ENCODE results near the gene YY1AP1.
A peak's percentile ranks its signal among the peaks of the same experiment; 100 is the strongest.
"Not testable (repeated sequence)": the region's sequence is repeated elsewhere in the genome, so short reads cannot be mapped to it uniquely, and the experiment has no call there.

YY1AP1 gene, protein sequence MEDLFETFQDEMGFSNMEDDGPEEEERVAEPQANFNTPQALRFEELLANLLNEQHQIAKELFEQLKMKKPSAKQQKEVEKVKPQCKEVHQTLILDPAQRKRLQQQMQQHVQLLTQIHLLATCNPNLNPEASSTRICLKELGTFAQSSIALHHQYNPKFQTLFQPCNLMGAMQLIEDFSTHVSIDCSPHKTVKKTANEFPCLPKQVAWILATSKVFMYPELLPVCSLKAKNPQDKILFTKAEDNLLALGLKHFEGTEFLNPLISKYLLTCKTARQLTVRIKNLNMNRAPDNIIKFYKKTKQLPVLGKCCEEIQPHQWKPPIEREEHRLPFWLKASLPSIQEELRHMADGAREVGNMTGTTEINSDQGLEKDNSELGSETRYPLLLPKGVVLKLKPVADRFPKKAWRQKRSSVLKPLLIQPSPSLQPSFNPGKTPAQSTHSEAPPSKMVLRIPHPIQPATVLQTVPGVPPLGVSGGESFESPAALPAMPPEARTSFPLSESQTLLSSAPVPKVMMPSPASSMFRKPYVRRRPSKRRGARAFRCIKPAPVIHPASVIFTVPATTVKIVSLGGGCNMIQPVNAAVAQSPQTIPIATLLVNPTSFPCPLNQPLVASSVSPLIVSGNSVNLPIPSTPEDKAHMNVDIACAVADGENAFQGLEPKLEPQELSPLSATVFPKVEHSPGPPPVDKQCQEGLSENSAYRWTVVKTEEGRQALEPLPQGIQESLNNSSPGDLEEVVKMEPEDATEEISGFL

DNA sequence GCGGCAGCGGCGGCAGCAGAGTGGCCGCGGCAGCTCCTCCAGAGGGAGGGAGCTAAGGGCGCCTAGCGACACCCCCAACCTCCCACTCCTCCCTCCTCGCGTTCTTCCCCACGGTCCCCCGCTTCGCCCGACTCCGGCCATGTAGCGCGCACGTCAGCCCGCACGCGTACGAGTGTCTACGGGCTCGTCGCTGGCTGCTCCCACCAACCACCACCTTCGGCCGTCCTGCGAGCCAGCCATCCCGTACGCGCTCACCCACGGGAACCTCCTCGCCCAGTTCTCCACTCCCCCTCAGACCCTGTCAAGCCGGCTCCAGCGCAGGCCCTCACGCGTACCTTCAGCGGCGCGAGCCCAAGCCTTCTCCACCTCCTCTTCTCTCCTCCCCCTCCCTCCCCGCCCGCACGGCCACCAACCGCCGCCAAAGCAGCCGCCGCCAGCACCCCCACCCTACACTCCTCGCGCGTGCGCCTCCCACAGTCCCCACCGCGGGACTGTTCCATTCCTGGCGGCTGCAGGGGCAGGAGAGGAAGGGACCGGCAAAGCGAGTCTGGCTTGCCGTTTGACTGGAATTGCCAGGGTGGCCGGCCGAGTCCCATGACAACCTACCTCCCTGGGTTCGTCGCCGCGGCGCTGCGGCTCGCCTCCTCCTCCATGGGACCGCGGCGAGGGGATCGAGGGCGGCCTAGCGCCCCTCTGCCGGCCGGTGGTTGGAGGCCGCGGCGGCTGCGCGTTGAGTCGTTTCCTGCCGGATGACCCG lies at the start of gene YY1AP1:
Gene YY1AP1, minus strand, starts transcription at position 451 of the 757 bp plus-strand sequence. CDS start 8,338 bp downstream, outside the sequence.
- peak; percentile 83 for DNase-seq (ENCODE audit: low read depth)

DNA sequence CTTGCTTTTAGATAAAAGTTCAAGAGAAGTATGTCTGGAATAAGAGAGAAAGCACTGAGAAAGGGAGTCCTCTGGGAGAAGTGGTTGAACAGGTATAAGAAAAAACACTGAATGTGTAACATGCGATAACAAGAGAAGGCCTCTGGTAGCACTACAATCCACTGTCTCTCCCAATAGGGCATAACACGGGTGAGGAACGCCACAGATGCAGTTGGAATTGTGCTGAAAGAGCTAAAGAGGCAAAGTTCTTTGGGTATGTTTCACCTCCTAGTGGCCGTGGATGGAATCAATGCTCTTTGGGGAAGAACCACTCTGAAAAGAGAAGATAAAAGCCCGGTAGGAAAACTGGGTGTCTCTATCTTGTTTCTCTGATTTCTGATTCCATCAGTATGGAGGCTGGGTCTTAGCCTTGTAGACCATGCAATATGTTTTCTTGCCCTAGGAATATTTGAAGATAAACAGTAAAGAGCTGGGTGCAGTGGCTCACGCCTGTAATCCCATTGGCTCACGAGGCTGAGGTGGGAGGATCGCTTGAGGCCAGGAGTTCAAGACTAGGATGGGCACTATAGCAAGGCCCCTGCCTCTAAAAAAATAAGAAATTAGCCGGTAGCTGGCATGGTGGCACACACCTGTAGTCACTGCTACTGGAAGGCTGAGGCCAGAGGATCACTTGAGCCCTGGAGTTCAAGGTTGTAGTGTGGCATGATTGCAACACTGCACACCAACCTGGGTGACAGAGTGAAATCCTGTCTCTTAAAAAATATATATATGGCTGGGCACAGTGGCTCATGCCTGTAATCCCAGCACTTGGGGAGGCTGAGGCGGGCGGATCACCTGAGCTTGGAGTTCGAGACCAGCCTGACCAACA lies 40.7 kb upstream of the YY1AP1 start:
- DNase-seq (ENCODE audit: low read depth) = no peak

DNA sequence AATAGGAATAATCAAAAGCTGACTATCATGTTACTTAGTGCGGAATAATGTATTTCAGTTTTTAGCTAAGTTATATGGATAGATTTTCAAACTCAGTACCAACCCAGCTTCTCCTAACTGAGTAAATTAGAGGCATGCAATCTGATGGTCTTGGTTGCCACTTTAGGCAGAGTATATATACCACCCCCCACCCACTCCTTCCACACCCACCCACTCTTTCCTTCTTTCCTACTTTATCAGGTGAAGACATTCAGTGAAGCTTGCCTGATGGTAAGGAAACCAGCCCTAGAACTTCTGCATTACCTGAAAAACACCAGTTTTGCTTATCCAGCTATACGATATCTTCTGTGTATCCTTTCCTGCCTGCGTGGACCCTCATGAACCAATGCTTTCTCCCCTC lies 36.6 kb upstream of the YY1AP1 start:
- DNase-seq (ENCODE audit: low read depth) = no peak

DNA sequence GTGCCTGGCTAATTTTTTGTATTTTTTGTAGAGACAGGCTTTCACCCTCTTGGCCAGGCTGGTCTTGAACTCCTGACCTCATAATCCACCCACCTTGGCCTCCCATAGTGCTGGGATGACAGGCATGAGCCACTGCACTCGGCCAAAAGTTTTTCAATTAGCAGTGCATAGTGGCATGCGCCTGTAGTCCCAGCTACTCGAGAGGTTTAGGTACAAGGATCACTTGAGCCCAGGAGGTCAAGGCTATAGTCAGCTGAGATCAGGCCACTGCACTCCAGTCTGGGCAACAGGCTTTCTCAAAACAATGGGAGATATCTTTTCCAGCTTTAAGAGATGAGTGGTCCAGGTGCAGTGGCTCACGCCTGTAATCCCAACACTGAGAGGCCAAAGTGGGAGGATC lies 31.1 kb upstream of the YY1AP1 start:
- no peak for DNase-seq (ENCODE audit: low read depth)

DNA sequence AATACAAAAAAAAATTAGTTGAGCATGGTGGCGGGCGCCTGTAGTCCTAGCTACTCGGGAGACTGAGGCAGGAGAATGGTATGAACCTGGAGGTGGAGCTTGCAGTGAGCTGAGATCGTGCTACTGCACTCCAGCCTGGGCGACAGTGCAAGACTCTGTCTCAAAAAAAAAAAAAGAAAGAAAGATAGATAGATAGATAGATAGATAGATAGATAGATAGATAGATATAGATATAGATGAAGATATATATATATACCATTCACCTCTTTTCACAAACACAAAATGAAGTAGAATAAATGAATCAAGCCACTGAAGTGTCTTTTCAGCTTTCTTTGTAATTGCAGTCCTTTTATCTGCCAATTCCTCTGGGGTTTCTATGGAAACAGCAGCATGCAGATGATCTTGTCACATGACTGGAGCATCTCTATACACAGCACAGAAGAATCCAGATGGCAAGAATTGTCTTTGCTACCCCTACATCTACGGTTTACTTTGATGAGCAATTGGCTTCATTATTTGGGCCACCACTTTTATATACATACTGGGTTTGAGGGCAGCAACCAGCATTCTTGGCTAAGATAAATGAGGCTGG lies 30.0 kb upstream of the YY1AP1 start:
- DNase-seq (ENCODE audit: low read depth) = not testable (repeated sequence)

DNA sequence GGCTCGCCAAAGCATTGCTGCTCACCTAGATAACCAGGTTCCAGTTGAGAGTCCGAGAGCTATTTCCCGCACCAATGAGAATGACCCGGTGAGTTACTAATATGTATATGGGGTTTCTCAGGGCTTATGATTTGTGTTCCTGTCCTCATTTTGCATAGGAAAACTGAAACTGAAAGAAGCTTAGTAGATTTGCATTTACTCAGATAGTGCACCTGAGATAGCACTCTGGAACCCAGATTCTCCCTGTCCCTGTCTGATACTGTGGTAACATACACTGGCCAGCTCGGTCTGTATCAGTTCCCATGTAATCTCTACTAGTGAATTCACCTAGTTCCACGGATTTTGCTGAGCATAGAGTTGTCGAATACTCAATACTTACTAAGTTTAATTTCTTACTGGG lies 28.5 kb upstream of the YY1AP1 start:
- DNase-seq (ENCODE audit: low read depth) = no peak

DNA sequence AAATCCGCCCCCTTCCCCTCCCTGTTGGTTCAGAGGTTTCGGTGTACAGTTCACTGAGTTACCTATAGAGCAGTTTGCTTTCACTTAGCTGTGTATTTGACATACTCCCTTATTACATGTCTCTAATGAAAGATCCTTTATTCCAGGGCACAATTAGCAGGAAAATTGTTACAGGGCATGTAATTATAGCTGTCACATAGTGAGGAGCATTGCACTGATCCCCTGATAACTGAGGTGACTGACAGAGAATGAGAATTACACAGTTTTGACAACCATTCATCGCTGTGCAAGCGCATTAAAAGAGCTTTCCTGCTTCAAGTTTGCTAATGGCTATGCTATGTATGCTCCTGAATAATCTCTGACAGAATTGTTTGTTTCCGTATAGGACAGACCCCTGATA lies 27.2 kb upstream of the YY1AP1 start:
- DNase-seq (ENCODE audit: low read depth) = no peak

DNA sequence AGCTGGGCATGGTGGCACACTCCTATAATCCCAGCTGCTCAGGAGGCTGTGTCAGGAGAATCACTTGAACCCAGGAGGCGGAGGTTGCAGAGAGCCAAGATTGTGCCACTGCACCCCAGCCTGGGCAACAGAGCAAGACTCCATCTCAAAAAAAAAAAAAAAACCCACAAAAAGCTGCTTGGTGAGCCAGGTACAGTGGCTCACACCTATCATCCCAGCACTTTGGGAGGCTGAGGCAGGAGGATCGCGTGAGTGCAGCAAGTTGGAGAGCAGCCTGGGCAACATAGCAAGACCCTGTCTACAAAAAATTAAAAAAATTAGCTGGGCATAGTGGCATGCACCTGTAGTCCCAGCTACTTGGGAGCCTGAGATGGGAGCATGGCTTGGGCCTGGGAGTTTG lies 26.5 kb upstream of the YY1AP1 start:
- DNase-seq (ENCODE audit: low read depth) = not testable (repeated sequence)

DNA sequence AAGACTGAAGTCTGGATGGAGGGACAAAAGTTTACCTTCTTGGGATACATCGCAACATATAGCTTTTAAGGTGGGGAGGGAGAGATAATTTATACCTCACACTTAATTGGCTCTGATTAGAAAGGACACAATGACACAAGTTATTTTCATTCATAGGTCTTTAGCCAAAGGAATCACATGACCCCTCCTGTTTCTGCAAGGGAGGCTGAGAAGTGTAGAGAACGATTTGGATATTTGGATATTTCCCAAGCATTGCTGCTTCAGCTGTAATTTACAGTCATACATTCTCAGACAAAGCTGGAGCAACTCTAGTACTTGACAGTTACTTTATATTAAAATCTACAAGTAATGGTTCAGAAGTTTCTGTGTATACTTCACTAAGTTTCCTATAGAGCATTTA lies 24.5 kb upstream of the YY1AP1 start:
- no peak for DNase-seq (ENCODE audit: low read depth)

DNA sequence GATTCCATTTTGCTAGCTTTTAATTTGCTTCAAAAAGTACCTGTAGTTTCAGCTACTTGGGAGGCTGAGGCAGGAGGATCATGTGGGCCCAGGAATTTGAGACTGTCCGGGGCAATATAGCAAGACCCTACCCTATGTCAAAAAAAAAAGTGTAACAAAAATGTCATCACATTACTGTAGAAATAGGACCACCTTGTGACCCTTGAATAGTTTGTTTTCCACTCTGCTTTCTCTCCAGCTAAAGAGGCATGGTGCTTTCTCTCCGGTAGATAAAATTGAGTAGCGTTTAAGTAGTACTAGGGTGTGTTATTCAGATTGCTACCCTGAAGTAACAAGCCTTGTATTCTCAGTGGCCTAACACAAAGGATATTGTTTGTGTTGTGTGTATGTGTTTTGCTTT lies 24.1 kb upstream of the YY1AP1 start:
- DNase-seq (ENCODE audit: low read depth) = not testable (repeated sequence)

DNA sequence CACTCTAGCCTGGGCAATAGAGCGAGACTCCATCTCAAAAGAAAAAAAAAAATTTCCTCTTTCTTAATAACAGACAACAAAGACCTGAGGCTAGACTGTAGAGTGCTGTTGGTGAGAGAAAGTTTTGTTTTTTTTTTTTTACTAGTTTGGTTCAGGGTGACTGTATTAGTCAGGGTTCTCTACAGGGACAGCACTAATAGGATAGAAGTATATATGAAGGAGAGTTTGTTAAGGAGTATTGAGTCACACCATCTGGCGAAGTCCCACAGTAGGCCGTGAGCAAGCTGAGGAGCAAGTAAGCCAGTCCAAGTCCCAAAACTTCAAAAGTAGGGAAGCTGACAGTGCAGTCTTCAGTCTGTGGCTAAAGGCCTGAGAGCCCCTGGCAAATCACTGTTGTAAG lies 22.9 kb upstream of the YY1AP1 start:
- not testable (repeated sequence) for DNase-seq (ENCODE audit: low read depth)

DNA sequence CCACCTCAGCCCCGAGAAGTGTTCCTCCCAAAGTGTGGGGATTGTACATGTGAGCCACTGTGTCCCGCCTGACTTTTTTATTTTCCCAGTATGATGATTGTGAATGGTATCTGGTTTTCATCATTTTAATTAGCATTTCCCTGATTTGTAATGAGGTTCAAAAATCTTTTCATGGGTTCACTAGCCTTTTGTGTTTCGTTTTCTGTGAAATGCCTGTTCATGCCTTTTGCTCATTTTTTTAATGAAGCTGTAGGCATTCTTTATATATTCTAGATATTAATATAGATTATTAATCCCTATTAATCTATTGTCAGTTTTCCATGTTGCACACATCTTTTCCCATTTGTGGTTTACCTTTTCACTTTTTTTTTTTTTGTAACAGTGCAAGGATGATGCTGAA lies 20.8 kb upstream of the YY1AP1 start:
- DNase-seq (ENCODE audit: low read depth) = no peak

DNA sequence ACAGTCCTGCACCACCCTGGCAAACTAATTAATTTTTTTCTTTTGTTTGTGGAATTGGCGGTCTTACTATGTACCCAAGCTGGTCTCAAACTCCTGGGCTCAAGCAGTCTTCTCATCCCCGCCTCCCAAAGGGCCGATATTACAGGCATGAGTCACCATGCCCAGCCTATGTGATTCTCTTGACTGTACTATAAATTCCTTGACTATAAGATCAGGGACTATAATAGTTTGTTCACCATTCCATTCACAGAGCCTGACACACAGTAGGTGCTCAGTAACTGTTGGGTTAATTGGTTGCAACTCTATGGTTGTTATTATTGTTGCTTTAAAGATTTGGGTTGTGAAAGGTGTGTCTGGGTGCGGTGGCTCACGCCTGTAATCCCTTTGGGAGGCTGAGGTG lies 17.6 kb upstream of the YY1AP1 start:
- no peak for DNase-seq (ENCODE audit: low read depth)

DNA sequence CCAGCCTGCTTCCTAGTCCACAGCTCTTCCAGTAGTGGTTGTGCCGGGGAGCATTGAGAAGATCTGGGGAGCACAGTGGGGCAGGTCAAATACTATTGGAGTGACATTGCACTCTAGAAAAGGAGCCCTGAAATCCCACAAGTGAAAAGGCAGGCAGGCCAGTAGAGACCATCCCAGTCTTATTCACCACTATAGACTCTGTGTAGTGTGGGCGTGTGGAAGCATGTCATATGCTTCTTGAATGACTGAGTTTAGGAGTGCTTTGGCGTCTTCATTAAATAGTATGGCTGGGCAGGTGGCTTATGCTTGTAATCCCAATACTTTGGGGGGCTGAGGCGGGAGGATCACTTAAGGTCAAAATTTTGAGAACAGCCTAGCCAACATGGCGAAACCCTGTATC lies 15.8 kb upstream of the YY1AP1 start:
- not testable (repeated sequence) for DNase-seq (ENCODE audit: low read depth)

DNA sequence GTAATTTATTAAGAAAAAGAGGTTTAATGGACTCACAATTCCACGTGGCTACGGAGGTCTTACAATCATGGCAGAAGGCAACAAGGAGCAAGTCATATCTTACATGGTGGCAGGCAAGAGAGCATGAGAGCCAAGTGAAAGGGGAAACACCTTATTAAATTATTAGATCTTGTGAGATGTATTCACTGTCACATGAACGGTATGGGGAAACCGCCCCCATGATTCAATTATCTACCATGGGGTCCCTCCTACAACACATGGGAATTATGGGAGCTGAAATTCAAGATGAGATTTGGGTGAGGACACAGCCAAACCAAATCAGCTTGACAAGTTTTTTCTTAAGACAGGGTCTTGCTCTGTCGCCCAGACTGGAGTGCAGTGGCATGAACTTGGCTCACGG lies 14.6 kb upstream of the YY1AP1 start:
- DNase-seq (ENCODE audit: low read depth) = no peak

DNA sequence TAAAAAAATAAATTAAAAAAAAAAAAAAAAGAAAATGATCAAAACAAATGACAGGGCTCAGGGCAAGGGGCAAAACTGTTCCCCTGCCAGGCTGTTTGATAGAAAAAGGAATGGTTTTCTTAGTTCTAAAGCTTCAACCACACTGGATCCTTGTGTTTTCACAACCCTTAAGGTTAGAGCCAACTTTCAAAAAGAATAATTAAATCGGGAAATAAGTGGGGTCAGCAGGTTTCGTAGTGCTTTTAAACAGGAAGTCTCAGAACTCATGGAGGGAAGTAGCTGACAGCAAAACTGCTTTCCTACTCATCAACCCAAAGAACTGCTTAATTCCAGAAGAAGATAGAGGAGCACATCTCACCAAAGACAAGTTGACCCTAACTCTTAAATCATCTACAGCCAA lies 13.1 kb upstream of the YY1AP1 start:
- DNase-seq (ENCODE audit: low read depth) = not testable (repeated sequence)

DNA sequence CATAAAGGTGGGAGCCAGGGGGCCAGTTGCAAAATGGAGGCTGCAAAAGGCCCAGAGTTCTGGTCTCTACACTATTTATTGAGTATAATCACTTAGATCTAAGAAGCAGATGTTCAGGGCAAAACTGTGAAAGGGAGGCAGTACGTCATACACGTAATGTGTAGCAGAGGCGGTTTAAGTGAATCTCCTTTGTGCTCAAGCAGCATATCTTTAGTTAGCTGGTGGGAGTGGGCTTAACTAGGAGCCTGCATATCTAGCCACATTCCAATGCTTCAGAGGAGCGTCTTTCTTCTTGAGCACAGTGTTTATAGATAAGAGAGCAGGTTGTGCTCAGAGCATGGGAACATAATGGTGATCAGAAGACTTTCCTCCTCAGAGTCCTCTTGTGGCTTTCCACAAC lies 10.5 kb upstream of the YY1AP1 start:
- not testable (repeated sequence) for DNase-seq (ENCODE audit: low read depth)

DNA sequence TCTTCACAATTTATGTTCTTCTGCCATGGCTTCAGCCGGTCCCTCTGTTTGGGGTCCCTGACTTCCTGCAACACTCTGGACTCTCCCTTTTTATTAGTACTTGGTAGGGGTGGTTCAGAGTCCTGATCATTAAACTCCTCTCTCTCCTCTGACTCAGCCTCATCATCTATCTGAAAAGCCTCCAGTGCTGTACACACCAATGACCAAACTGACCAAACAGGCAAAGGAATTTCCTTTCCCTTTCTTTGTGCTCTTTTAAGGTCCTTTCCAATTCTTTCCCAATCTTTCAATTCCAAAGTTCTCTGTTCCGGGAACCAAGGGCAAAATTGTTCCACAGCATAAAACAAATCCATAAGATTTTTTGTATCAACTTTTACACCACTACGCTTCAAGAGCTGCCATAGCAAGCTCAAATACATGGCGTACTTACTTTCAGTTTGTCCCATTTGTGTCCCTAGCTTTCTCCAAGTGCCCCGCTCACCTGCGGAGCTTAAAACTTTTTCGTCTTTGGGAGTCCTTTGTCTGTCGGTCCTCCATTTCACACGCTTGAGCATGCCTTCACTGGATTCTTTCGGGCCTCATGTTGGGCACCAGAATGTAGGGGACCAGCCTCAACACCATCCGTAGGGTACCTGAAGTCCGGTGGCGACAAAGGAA lies 9.9 kb upstream of the YY1AP1 start:
- DNase-seq (ENCODE audit: low read depth) = no peak

DNA sequence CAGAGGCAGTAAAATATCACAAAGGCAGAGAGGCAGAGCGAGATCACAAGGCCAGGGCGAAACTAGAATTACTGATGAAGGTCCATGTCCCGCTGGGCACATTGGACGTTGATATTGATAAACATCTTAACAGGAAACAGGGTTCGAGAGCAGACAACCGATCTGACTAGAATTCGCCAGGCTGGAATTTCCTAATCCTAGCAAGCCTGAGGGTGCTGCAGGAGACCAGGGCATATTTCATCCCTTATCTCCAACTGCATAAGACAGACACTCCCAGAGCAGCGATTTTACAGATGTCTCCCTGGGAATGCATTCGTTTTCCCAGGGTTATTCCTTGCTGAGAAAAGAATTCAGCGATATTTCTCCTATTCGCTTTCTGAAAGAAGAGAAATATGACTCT lies 9.0 kb upstream of the YY1AP1 start:
- not testable (repeated sequence) for DNase-seq (ENCODE audit: low read depth)

DNA sequence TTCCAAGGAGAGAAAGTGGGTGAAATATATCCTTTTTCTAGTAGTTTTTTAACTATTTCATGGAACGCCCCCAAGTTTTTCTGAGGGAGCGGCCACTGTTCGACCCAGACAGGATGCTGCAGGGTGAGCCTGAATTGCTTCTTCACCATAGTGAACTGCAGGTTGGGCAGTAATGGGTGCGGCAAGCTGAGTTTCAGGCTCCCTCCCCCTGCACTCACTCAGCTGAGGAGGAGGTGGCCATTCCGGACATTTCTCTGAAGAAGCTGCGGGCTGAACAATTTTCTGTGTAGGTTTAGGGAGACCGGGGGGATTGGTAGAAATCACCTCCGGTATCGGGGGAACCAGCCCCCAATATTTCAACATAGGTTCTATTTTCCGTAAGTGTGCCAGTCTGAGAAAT lies 8.5 kb upstream of the YY1AP1 start:
- no peak for DNase-seq (ENCODE audit: low read depth)

DNA sequence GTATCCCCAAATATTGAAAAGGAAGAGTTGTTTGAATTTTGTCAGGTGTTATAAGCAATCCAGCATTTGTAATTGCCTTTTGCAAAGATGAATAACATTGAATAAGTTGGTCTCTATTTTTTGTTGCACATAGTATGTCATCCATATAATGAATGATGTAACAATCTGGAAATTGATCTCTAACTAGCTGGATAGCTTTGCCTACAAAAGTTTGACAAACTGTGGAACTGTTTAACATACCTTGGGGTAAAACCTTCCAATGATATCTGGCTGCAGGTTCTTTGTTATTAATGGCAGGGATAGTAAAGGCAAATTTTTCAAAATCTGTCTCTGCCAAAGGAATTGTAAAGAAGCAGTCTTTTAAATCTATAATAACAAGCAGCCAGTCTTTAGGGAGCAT lies 8.0 kb upstream of the YY1AP1 start:
- DNase-seq (ENCODE audit: low read depth) = no peak
